Endothelial cell of umbilical vein (primary cell): Measurements from ENCODE around the gene CBLN3.

Source experiments
- EZH2 ChIP-seq: IDR thresholded peaks from 2 replicates; pipeline ENCODE4 v1.6.1; 2012; ENCODE audit warnings: borderline replicate concordance, low read depth, mild to moderate bottlenecking, moderate library complexity, low read length, inconsistent platforms; ENCODE audit not compliant: severe bottlenecking
- GATA2 ChIP-seq: IDR thresholded peaks from 2 replicates; pipeline ENCODE4 v1.7.0; 2011; ENCODE audit warnings: low read depth, mild to moderate bottlenecking, moderate library complexity, mixed read lengths, low read length; ENCODE audit not compliant: insufficient read length, insufficient read depth
- POLR2A ChIP-seq: IDR thresholded peaks from 2 replicates; pipeline ENCODE4 v1.6.1; 2012; ENCODE audit warnings: low read depth, mild to moderate bottlenecking, control low read depth, low read length
- POLR2AphosphoS5 ChIP-seq: IDR thresholded peaks from 2 replicates; pipeline ENCODE4 v1.6.1; 2012; ENCODE audit warnings: low read depth, mild to moderate bottlenecking, control low read depth, low read length, moderate library complexity; ENCODE audit not compliant: insufficient read depth
- TF ChIP-seq, protein P1 (sequence below), 2 donors: IDR thresholded peaks; 1 replicate in 1 of 2; 2 replicates in 1 of 2; pipeline ENCODE4 v1.5.1; 2011; ENCODE audit warnings: low read length in 2 of 2, mild to moderate bottlenecking in 2 of 2, moderate library complexity in 2 of 2, control low read depth in 1 of 2, inconsistent platforms in 1 of 2, low read depth in 1 of 2; ENCODE audit not compliant: insufficient read depth in 1 of 2; ENCODE audit errors: extremely low read depth in 1 of 2

- TF ChIP-seq, protein P1, sequence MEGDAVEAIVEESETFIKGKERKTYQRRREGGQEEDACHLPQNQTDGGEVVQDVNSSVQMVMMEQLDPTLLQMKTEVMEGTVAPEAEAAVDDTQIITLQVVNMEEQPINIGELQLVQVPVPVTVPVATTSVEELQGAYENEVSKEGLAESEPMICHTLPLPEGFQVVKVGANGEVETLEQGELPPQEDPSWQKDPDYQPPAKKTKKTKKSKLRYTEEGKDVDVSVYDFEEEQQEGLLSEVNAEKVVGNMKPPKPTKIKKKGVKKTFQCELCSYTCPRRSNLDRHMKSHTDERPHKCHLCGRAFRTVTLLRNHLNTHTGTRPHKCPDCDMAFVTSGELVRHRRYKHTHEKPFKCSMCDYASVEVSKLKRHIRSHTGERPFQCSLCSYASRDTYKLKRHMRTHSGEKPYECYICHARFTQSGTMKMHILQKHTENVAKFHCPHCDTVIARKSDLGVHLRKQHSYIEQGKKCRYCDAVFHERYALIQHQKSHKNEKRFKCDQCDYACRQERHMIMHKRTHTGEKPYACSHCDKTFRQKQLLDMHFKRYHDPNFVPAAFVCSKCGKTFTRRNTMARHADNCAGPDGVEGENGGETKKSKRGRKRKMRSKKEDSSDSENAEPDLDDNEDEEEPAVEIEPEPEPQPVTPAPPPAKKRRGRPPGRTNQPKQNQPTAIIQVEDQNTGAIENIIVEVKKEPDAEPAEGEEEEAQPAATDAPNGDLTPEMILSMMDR (IDR thresholded peaks at IDR 0.05; ENCODE audit: extremely low read depth in 1 of 2, insufficient read depth in 1 of 2, low read depth in 1 of 2, low read length in 2 of 2), result no peak
- TF ChIP-seq POLR2A, result no peak
- TF ChIP-seq GATA2, result no peak
- no peak for TF ChIP-seq POLR2AphosphoS5
- TF ChIP-seq EZH2, result no peak
Observed at GRCh38 chr14:24427537-24428508, 1.6 kb downstream of the CBLN3 start.
